ENCODE data around the gene CLEC10A.

Gene CLEC10A

DNA sequence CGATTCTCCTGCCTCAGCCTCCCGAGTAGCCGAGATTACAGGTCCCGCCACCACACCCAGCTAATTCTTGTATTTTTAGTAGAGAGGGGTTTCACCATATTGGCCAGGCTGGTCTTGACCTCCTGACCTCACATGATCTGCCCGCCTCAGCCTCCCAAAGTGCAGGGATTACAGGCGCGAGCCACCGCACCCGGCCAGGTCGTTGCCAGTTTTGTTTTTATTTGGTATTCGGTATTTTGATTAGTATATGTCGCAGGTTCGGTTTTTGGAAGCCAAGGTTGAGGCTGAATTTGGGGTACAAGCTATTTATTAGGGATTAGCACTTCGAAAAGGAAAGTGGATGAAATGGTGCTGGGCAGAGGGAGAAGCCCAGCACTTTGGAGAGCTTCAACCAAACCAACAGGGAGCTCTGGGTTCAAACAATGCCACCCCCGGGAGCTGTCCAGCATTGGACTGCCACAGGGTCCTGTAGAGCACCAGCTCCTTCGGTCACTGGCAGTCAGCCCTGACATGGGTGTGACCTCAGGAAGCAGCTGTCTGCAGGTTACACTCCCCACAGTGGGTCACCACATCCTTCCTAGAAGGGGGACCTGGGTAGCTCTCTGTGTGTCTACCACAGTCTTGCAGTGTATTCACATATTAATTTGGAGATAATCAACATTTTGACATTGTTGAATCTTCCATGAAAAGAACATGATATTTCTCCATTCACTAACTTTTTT lies 1.5 kb upstream of the CLEC10A start:
- H3K4me3 ChIP-seq (replicated peaks in 1 of 2; ENCODE audit: low read depth in 2 of 2, low read length in 2 of 2) = no peak overlapping the region
- DNase-seq (ENCODE audit: low read depth in 2 of 2) = no peak
- TF ChIP-seq, protein P1, sequence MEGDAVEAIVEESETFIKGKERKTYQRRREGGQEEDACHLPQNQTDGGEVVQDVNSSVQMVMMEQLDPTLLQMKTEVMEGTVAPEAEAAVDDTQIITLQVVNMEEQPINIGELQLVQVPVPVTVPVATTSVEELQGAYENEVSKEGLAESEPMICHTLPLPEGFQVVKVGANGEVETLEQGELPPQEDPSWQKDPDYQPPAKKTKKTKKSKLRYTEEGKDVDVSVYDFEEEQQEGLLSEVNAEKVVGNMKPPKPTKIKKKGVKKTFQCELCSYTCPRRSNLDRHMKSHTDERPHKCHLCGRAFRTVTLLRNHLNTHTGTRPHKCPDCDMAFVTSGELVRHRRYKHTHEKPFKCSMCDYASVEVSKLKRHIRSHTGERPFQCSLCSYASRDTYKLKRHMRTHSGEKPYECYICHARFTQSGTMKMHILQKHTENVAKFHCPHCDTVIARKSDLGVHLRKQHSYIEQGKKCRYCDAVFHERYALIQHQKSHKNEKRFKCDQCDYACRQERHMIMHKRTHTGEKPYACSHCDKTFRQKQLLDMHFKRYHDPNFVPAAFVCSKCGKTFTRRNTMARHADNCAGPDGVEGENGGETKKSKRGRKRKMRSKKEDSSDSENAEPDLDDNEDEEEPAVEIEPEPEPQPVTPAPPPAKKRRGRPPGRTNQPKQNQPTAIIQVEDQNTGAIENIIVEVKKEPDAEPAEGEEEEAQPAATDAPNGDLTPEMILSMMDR (IDR thresholded peaks at IDR 0.05; ENCODE audit: low read depth, low read length) = no peak

DNA sequence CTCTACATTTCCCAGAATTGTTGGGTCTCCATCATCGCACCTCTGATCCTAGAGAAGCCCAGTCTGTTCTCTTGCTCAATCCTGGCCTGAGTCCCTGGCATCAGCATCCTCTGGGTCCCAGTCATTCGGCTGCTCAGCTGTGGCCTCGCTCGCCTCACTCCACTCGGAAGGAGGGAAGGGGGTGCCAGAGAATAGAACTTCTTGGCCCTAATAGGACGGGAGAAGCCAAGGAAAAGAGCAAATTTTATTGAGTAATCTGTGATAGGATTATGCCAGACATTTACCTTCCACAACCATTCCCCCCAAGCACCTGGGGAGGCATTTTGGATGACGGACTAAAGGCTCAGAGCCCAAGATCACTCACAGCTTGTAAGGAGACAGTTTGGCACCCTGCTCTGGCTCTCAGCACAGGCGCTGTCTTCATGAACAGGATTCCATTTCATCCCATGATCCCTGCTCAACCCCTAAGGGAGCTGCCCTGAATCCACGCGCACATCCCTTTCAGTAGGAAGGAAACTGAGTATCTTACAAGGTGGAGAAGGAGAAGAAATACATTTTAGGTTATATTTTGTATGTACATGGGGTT lies 498 bp upstream of the CLEC10A start:
- TF ChIP-seq, protein P1 (IDR thresholded peaks at IDR 0.05; ENCODE audit: low read depth, low read length) = no peak
- peak in 1 of 2 donors; percentile 13 for DNase-seq (ENCODE audit: low read depth in 2 of 2)
- H3K4me3 ChIP-seq (replicated peaks in 1 of 2; ENCODE audit: low read depth in 2 of 2, low read length in 2 of 2) = no peak overlapping the region

DNA sequence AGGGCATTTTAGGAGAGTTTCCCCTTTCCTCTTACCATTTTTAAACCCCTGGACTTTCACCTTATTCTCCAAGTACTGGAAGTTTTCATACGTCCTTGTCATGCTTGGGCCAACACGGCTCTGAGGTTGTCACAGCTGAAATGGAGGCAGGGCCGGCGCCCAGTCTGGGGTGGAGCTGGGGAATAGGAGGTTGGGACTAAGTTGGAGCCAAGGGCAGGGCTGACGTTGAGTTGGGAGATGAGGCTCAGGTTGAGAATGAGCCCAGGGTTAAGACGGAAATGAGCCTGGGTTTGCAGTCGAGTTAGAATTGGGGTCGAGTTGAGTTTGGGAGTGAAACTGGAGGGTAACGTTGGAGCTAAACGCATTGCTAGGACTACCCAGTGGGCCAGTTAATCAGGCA lies 1.3 kb downstream of the CLEC10A start:
- H3K4me3 ChIP-seq (replicated peaks in 1 of 2; ENCODE audit: low read depth in 2 of 2, low read length in 2 of 2) = no peak overlapping the region
- no peak for DNase-seq (ENCODE audit: low read depth in 2 of 2)
- TF ChIP-seq, protein P1 (IDR thresholded peaks at IDR 0.05; ENCODE audit: low read depth, low read length) = no peak

DNA sequence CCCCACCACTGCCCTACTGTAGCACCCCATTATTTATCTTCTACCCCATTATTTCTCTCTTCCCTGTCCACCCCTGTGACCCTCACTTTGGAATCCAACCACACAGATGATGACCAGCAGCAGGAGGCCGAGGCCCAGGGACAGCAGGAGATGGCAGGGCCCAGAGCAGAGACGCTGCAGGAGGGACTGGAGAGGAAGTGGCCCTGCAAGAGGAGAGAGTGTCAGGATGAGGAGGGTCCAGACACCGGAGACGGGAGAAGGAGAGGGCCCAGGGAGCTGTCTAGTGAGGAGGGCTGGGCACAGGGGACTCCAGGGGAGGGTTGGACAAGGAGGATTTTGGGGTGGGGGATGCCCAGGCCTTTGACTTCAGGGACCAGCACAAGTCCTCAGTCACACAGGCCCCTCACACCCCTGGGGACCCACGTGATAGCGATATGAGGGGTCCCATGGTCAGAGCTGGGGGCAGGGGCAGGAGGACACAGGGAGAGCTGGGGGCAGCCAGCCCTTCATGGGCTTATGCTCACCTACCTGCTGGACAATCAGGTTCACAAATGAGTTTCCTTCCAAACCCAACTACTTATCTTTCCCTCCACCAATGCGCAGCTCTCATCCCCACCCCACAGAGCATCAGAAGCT lies 2.0 kb downstream of the CLEC10A start:
- TF ChIP-seq, protein P1 (IDR thresholded peaks at IDR 0.05; ENCODE audit: low read depth, low read length) = no peak
- no peak for DNase-seq (ENCODE audit: low read depth in 2 of 2)

DNA sequence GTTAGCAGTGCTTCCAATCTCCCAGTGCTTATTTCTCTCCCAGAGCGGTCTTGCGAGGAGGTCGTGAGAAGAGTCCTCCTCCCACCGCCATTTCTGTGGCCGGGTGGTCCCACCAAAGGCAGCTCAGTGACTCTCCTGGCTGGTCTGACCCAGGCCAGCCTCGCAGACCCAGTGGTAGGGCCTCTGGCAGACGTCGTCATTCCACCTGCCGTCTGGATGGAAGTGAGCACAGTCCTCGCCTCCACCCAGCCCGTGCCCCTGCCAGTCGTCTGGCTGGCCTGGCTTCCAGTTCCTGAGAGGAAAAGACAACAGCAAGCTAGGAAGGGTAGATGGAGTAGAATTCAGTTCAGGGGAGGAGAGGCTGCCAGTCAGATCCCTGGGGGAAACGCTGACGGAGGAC lies 5.1 kb downstream of the CLEC10A start:
- no peak overlapping the region for H3K4me3 ChIP-seq (replicated peaks in 1 of 2; ENCODE audit: low read depth in 2 of 2, low read length in 2 of 2)
- TF ChIP-seq, protein P1 (IDR thresholded peaks at IDR 0.05; ENCODE audit: low read depth, low read length) = no peak
- no peak for DNase-seq (ENCODE audit: low read depth in 2 of 2)

More for the DNA sequence above, 2.0 kb downstream of the CLEC10A start:
- no peak overlapping the region for H3K4me3 ChIP-seq (replicated peaks in 1 of 2; ENCODE audit: low read depth in 2 of 2, low read length in 2 of 2)

DNA sequence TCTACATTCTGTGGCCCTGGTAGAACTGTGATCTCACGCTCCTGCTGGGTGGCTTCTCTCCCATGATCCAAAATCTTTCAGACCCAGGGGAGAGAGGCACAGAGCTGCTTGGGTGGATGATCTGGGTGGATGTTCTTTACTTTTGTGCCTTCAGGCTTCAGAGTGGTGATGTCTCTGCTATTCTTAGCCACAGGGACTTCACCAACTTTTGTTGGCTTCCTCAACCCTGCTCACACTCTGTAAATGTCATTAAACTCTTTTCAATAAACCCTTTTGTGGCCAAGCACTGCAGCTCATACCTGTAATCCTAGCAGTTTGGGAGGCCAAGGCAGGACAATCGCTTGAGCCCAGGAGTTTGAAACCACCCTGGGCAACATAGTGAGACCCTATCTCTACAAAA lies 7.6 kb downstream of the CLEC10A start:
- TF ChIP-seq, protein P1 (IDR thresholded peaks at IDR 0.05; ENCODE audit: low read depth, low read length) = no peak

More for the DNA sequence above, 7.6 kb downstream of the CLEC10A start:
- DNase-seq (ENCODE audit: low read depth in 2 of 2) = no peak
- no peak overlapping the region for H3K4me3 ChIP-seq (replicated peaks in 1 of 2; ENCODE audit: low read depth in 2 of 2, low read length in 2 of 2)

Data from cardiac fibroblast (primary cell).